H9 (cell line): ENCODE data around the gene BAX. TPM values are rescaled to one million over a fixed set of nuclear protein-coding genes. Genes with fewer than 3 reads are reported as not detected.

ENCODE experiments used
- DNase-seq: peaks from one replicate; pipeline ENCODE4 v3.0.0-alpha.2; 2017
- H2AFZ ChIP-seq: one replicate; pipeline ENCODE4 v1.6.1; 2013; ENCODE audit warnings: mild to moderate bottlenecking, low read length, control low read depth, moderate library complexity
- H2AK5ac ChIP-seq: 2 replicates; pipeline ENCODE4 v1.6.1; 2013; ENCODE audit warnings: low read length, control low read depth, mixed read lengths; ENCODE audit not compliant: insufficient read length
- H2BK120ac ChIP-seq: one replicate; pipeline ENCODE4 v1.6.1; 2013; ENCODE audit warnings: low read depth, mild to moderate bottlenecking, low read length, control low read depth, inconsistent platforms; ENCODE audit not compliant: poor library complexity, severe bottlenecking
- H2BK12ac ChIP-seq: 2 replicates; pipeline ENCODE4 v1.6.1; 2013; ENCODE audit warnings: low read length, control low read depth, mixed read lengths, low read depth; ENCODE audit not compliant: insufficient read length
- H2BK15ac ChIP-seq: 2 replicates; pipeline ENCODE4 v1.6.1; 2013; ENCODE audit warnings: low read depth, low read length, control low read depth
- H2BK20ac ChIP-seq: one replicate; pipeline ENCODE4 v1.6.1; 2013; ENCODE audit warnings: low read depth, mild to moderate bottlenecking, low read length, control low read depth, inconsistent platforms; ENCODE audit not compliant: poor library complexity, severe bottlenecking
- H2BK5ac ChIP-seq: 2 replicates; pipeline ENCODE4 v1.6.1; 2013; ENCODE audit warnings: low read length, control low read depth, mixed read lengths; ENCODE audit not compliant: insufficient read length
- H3K14ac ChIP-seq: 2 replicates; pipeline ENCODE4 v1.6.1; 2013; ENCODE audit warnings: low read length, control low read depth; ENCODE audit not compliant: insufficient read depth
- H3K18ac ChIP-seq: 2 replicates; pipeline ENCODE4 v1.6.1; 2013; ENCODE audit warnings: low read depth, mild to moderate bottlenecking, mixed read lengths, low read length, control low read depth; ENCODE audit not compliant: insufficient read length
- H3K23ac ChIP-seq: 2 replicates; pipeline ENCODE4 v1.6.1; 2013; ENCODE audit warnings: low read length, control low read depth, mixed read lengths, low read depth; ENCODE audit not compliant: insufficient read length
- H3K23me2 ChIP-seq: 2 replicates; pipeline ENCODE4 v1.6.1; 2013; ENCODE audit warnings: low read depth, mild to moderate bottlenecking, mixed read lengths, low read length, control low read depth; ENCODE audit not compliant: insufficient read length, poor library complexity, severe bottlenecking
- H3K27ac ChIP-seq: 2 replicates; pipeline ENCODE4 v1.5.1; 2013; ENCODE audit warnings: low read length, control low read depth, mixed read lengths, low read depth; ENCODE audit not compliant: insufficient read length
- H3K27me3 ChIP-seq: 2 replicates; pipeline ENCODE4 v1.6.1; 2013; ENCODE audit warnings: low read length, control low read depth, inconsistent platforms; ENCODE audit not compliant: insufficient read depth
- H3K4ac ChIP-seq: 2 replicates; pipeline ENCODE4 v1.6.1; 2013; ENCODE audit warnings: low read depth, mild to moderate bottlenecking, control low read depth, inconsistent platforms, low read length, moderate library complexity
- H3K4me1 ChIP-seq: 2 replicates; pipeline ENCODE4 v1.6.1; 2013; ENCODE audit warnings: low read length, control low read depth, inconsistent platforms; ENCODE audit not compliant: insufficient read depth
- H3K4me2 ChIP-seq: 2 replicates; pipeline ENCODE4 v1.6.1; 2013; ENCODE audit warnings: low read length, control low read depth, mixed read lengths; ENCODE audit not compliant: insufficient read length, insufficient read depth
- H3K56ac ChIP-seq: 2 replicates; pipeline ENCODE4 v1.6.1; 2013; ENCODE audit warnings: low read depth, mild to moderate bottlenecking, mixed read lengths, low read length, control low read depth; ENCODE audit not compliant: insufficient read length
- H3K79me1 ChIP-seq: 2 replicates; pipeline ENCODE4 v1.6.1; 2013; ENCODE audit warnings: low read depth, mild to moderate bottlenecking, moderate library complexity, low read length, control low read depth, inconsistent platforms; ENCODE audit not compliant: insufficient read depth, poor library complexity, severe bottlenecking
- H3K79me2 ChIP-seq: 2 replicates; pipeline ENCODE4 v1.6.1; 2013; ENCODE audit warnings: low read length, control low read depth, inconsistent platforms; ENCODE audit not compliant: insufficient read depth
- H3K9ac ChIP-seq: 2 replicates; pipeline ENCODE4 v1.6.1; 2013; ENCODE audit warnings: low read length, control low read depth, mixed read lengths; ENCODE audit not compliant: insufficient read length; ENCODE audit errors: extremely low read depth
- H3K9me3 ChIP-seq: one replicate; pipeline ENCODE4 v1.6.1; 2013; ENCODE audit warnings: low read depth, low read length, inconsistent platforms; ENCODE audit not compliant: control insufficient read depth
- H3T11ph ChIP-seq: one replicate; pipeline ENCODE4 v1.6.1; 2013; ENCODE audit warnings: mild to moderate bottlenecking, low read length, control low read depth, inconsistent platforms
- H4K20me1 ChIP-seq: one replicate; pipeline ENCODE4 v1.6.1; 2013; ENCODE audit not compliant: control insufficient read depth, insufficient read length, insufficient read depth
- H4K5ac ChIP-seq: 2 replicates; pipeline ENCODE4 v1.6.1; 2013; ENCODE audit warnings: low read depth, mild to moderate bottlenecking, mixed read lengths, low read length, control low read depth; ENCODE audit not compliant: insufficient read length
- H4K8ac ChIP-seq: replicated peaks from 2 replicates; pipeline ENCODE4 v1.6.1; 2013; ENCODE audit warnings: low read length, control low read depth, mixed read lengths, low read depth; ENCODE audit not compliant: insufficient read length
- H4K91ac ChIP-seq: 2 replicates; pipeline ENCODE4 v1.6.1; 2013; ENCODE audit warnings: low read depth, mild to moderate bottlenecking, moderate library complexity, mixed read lengths, low read length, control low read depth; ENCODE audit not compliant: insufficient read length
- H3K27ac Mint-ChIP-seq, 3 experiments: 2 replicates in 2 of 3; 3 replicates in 1 of 3; pipeline ENCODE4 v1.8.0; 2020 to 2021; ENCODE audit warnings: mixed read lengths in 3 of 3, mild to moderate bottlenecking in 1 of 3, moderate library complexity in 1 of 3
- H3K27me3 Mint-ChIP-seq: 2 replicates; pipeline ENCODE4 v1.8.0; 2021; ENCODE audit warnings: low read depth, mild to moderate bottlenecking, moderate library complexity, mixed read lengths
- H3K36me3 Mint-ChIP-seq, 3 experiments: 2 replicates in 2 of 3; 3 replicates in 1 of 3; pipeline ENCODE4 v1.8.0; 2020 to 2021; ENCODE audit warnings: low read depth in 3 of 3, mixed read lengths in 3 of 3; ENCODE audit not compliant: insufficient read depth in 1 of 3
- H3K4me1 Mint-ChIP-seq, 2 experiments: 2 replicates each; pipeline ENCODE4 v1.8.0; 2020; ENCODE audit warnings: mixed read lengths in 2 of 2
- H3K4me3 Mint-ChIP-seq, 2 experiments: 2 replicates in 1 of 2; 3 replicates in 1 of 2; pipeline ENCODE4 v1.8.0; 2020 to 2021; ENCODE audit warnings: mild to moderate bottlenecking in 2 of 2, mixed read lengths in 2 of 2, moderate library complexity in 1 of 2
- H3K9me3 Mint-ChIP-seq, 2 experiments: 2 replicates in 1 of 2; 3 replicates in 1 of 2; pipeline ENCODE4 v1.8.0; 2020; ENCODE audit warnings: mild to moderate bottlenecking in 2 of 2, mixed read lengths in 2 of 2, moderate library complexity in 1 of 2
- WGBS: extraction: QIAGEN DNeasy Blood & Tissue Kit; methylation state at CpG from one replicate; pipeline ENCODE4 v1.1.7; 2013; ENCODE audit warnings: missing lambda C conversion rate, low lambda C conversion rate, mixed read lengths; ENCODE audit not compliant: insufficient read length; ENCODE audit errors: extremely low coverage; 5-methylcytosine and 5-hydroxymethylcytosine counted together
- total RNA-seq: library from RNA; stranded (reverse); gene quantifications from 2 replicates; pipeline ENCODE4 v1.2.1, GENCODE V29; 2021
- TF ChIP-seq, protein P1 (sequence below): fragments of 200-600 bp; sonication (generic); conservative IDR thresholded peaks from 3 replicates; pipeline ENCODE4 v1.8.0; 2021; ENCODE audit warnings: antibody characterized with exemption, mild to moderate bottlenecking

The BAX gene
- total RNA-seq, 1 experiment from 2014 or later = 310 TPM

DNA sequence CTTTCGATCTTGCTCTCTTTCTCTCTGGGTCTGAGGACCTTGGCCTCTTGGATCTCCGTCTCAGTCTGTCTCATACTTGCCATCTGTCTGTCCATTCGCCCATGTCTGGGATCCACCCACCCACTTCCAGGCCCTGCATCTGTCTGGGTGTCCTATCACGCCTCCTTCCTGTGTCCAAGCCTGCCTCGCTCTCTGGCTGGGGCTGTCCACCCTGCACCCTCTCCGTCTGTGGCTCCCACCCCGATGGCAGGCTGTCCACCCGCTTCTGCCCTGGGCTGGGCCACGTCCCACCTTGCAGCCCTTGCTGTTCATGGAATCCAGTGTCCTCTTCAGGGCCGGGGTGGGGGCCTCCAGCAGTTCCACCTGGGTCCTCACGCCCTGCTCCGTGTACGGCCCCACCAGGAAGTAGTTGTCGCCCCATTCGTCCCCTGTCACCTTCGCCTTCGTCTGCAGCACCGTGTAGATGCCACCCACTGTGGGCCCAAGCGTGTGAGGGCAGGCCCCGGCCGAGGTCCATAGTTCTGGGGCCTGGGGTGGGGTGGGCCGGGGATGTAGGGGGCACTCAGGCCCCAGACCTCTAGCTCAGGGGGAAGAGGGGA lies 36.4 kb downstream of the BAX start:
- H2AFZ ChIP-seq = no peak overlapping the region
- no peak overlapping the region for H2BK120ac ChIP-seq
- peaks cover 9% of the 10 kb centered on the region; the same call in 1 of the 2 replicates for H3K79me2 ChIP-seq
- Mint-ChIP-seq H3K4me3 (peak overlapping the region; percentile 30 to 68), H3K27ac (no peak overlapping the region; a peak in 1 of 7 replicates), H3K9me3 (no peaks in the 10 kb centered on the region), H3K27me3 (no peaks in the 10 kb centered on the region), H3K36me3 (peaks cover 17 to 42% (median 41%) of the 10 kb centered on the region in 3 experiments), H3K4me1 (peaks cover 30 to 35% of the 10 kb centered on the region in 2 experiments)
- H2BK5ac ChIP-seq = no peak overlapping the region
- no peak overlapping the region for H4K5ac ChIP-seq
- H3T11ph ChIP-seq = no peak overlapping the region
- no peak overlapping the region for H4K91ac ChIP-seq
- H3K4me1 ChIP-seq = no peaks in the 10 kb centered on the region; the same call in 1 of the 2 replicates
- no peak overlapping the region for H4K8ac ChIP-seq
- no peak overlapping the region for H3K56ac ChIP-seq
- no peaks in the 10 kb centered on the region for H3K9me3 ChIP-seq
- H3K79me1 ChIP-seq = no peaks in the 10 kb centered on the region
- no peak overlapping the region for H3K27ac ChIP-seq
- H3K27me3 ChIP-seq = no peaks in the 10 kb centered on the region
- no peaks in the 10 kb centered on the region for H4K20me1 ChIP-seq
- no peak overlapping the region for H2BK15ac ChIP-seq
- H2AK5ac ChIP-seq = no peak overlapping the region
- DNase-seq = no peak
- TF ChIP-seq, protein P1, sequence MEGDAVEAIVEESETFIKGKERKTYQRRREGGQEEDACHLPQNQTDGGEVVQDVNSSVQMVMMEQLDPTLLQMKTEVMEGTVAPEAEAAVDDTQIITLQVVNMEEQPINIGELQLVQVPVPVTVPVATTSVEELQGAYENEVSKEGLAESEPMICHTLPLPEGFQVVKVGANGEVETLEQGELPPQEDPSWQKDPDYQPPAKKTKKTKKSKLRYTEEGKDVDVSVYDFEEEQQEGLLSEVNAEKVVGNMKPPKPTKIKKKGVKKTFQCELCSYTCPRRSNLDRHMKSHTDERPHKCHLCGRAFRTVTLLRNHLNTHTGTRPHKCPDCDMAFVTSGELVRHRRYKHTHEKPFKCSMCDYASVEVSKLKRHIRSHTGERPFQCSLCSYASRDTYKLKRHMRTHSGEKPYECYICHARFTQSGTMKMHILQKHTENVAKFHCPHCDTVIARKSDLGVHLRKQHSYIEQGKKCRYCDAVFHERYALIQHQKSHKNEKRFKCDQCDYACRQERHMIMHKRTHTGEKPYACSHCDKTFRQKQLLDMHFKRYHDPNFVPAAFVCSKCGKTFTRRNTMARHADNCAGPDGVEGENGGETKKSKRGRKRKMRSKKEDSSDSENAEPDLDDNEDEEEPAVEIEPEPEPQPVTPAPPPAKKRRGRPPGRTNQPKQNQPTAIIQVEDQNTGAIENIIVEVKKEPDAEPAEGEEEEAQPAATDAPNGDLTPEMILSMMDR = no peak
- H3K4me2 ChIP-seq = no peak overlapping the region
- no CpG with 5 or more reads among the region's 22 CpGs for WGBS
- no peak overlapping the region for H3K23ac ChIP-seq
- H2BK20ac ChIP-seq = no peak overlapping the region
- no peak overlapping the region for H3K18ac ChIP-seq
- peaks cover 8% of the 10 kb centered on the region for H3K23me2 ChIP-seq
- no peak overlapping the region for H3K4ac ChIP-seq
- H3K9ac ChIP-seq = no peak overlapping the region
- no peak overlapping the region for H2BK12ac ChIP-seq
- H3K14ac ChIP-seq = no peak overlapping the region
